ENCODE measurements around the gene ZSCAN12. TPM values are rescaled to one million over a fixed set of nuclear protein-coding genes. Genes with fewer than 3 reads are reported as not detected.

Gene ZSCAN12
- total and polyA plus RNA-seq, 2 experiments from 2014 or later, result 2.0 to 7.3 TPM

DNA sequence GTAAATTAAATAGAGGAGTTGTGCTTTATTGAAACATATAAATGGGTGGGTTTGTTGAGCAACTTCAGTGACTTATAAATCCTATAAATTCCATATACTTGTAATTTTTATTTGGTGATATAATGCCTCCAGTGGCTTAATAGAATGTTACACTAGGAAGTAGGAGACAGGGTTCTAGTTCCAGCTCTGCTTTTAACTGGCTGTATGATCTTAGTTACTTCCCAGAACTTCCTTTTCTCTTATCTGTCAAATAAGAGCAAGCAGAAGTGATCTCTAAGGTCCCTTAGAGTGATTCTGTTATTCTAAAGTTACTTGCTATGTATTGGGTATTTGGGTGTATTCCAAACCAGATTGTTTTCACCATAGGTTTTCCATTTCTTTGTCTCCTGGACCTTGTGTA, 33.6 kb upstream of the ZSCAN12 start:
- Histone ChIP-seq H2AFZ (no peak overlapping the region), H3K36me3 (ENCODE audit: insufficient read depth) (no peaks in the 10 kb centered on the region), H3K27ac (ENCODE audit: low read depth) (no peak overlapping the region), H3K9me2 (ENCODE audit: insufficient read depth) (no peaks in the 10 kb centered on the region), H3K4me3 (no peak overlapping the region), H3F3A (replicated peaks; ENCODE audit: low read depth) (no peaks in the 10 kb centered on the region), H4K20me1 (replicated peaks; ENCODE audit: insufficient read depth) (peaks cover 2% of the 10 kb centered on the region), H3K27me3 (ENCODE audit: insufficient read depth) (no peaks in the 10 kb centered on the region), H3K4me2 (no peak overlapping the region), H3K79me2 (replicated peaks; ENCODE audit: insufficient read depth) (no peaks in the 10 kb centered on the region), H3K4me1 (ENCODE audit: insufficient read depth) (no peaks in the 10 kb centered on the region)
- H3K4me1 Mint-ChIP-seq, result no peaks in the 10 kb centered on the region
- no peaks in the 10 kb centered on the region for H3K9me3 Mint-ChIP-seq
- TF ChIP-seq EZH2phosphoT487 (IDR thresholded peaks at IDR 0.05; ENCODE audit: unreplicated experiment) (no peak), STAT1 (IDR thresholded peaks at IDR 0.05; ENCODE audit: unreplicated experiment) (no peak), CREB1 (CRISPR knock-in tag; IDR thresholded peaks at IDR 0.05; ENCODE audit: low read depth) (no peak), JUNB (IDR thresholded peaks at IDR 0.05; ENCODE audit: unreplicated experiment) (no peak), POLR2AphosphoS5 (IDR thresholded peaks at IDR 0.05; ENCODE audit: low read depth) (no peak)
- TF ChIP-seq, protein P1, sequence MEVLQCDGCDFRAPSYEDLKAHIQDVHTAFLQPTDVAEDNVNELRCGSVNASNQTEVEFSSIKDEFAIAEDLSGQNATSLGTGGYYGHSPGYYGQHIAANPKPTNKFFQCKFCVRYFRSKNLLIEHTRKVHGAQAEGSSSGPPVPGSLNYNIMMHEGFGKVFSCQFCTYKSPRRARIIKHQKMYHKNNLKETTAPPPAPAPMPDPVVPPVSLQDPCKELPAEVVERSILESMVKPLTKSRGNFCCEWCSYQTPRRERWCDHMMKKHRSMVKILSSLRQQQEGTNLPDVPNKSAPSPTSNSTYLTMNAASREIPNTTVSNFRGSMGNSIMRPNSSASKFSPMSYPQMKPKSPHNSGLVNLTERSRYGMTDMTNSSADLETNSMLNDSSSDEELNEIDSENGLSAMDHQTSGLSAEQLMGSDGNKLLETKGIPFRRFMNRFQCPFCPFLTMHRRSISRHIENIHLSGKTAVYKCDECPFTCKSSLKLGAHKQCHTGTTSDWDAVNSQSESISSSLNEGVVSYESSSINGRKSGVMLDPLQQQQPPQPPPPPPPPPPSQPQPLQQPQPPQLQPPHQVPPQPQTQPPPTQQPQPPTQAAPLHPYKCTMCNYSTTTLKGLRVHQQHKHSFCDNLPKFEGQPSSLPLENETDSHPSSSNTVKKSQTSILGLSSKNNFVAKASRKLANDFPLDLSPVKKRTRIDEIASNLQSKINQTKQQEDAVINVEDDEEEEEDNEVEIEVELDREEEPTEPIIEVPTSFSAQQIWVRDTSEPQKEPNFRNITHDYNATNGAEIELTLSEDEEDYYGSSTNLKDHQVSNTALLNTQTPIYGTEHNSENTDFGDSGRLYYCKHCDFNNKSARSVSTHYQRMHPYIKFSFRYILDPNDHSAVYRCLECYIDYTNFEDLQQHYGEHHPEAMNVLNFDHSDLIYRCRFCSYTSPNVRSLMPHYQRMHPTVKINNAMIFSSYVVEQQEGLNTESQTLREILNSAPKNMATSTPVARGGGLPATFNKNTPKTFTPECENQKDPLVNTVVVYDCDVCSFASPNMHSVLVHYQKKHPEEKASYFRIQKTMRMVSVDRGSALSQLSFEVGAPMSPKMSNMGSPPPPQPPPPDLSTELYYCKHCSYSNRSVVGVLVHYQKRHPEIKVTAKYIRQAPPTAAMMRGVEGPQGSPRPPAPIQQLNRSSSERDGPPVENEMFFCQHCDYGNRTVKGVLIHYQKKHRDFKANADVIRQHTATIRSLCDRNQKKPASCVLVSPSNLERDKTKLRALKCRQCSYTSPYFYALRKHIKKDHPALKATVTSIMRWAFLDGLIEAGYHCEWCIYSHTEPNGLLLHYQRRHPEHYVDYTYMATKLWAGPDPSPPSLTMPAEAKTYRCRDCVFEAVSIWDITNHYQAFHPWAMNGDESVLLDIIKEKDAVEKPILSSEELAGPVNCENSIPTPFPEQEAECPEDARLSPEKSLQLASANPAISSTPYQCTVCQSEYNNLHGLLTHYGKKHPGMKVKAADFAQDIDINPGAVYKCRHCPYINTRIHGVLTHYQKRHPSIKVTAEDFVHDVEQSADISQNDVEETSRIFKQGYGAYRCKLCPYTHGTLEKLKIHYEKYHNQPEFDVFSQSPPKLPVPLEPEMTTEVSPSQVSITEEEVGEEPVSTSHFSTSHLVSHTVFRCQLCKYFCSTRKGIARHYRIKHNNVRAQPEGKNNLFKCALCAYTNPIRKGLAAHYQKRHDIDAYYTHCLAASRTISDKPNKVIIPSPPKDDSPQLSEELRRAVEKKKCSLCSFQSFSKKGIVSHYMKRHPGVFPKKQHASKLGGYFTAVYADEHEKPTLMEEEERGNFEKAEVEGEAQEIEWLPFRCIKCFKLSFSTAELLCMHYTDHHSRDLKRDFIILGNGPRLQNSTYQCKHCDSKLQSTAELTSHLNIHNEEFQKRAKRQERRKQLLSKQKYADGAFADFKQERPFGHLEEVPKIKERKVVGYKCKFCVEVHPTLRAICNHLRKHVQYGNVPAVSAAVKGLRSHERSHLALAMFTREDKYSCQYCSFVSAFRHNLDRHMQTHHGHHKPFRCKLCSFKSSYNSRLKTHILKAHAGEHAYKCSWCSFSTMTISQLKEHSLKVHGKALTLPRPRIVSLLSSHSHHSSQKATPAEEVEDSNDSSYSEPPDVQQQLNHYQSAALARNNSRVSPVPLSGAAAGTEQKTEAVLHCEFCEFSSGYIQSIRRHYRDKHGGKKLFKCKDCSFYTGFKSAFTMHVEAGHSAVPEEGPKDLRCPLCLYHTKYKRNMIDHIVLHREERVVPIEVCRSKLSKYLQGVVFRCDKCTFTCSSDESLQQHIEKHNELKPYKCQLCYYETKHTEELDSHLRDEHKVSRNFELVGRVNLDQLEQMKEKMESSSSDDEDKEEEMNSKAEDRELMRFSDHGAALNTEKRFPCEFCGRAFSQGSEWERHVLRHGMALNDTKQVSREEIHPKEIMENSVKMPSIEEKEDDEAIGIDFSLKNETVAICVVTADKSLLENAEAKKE (CRISPR knock-in tag; IDR thresholded peaks at IDR 0.05), result no peak
- TF ChIP-seq, protein P2, sequence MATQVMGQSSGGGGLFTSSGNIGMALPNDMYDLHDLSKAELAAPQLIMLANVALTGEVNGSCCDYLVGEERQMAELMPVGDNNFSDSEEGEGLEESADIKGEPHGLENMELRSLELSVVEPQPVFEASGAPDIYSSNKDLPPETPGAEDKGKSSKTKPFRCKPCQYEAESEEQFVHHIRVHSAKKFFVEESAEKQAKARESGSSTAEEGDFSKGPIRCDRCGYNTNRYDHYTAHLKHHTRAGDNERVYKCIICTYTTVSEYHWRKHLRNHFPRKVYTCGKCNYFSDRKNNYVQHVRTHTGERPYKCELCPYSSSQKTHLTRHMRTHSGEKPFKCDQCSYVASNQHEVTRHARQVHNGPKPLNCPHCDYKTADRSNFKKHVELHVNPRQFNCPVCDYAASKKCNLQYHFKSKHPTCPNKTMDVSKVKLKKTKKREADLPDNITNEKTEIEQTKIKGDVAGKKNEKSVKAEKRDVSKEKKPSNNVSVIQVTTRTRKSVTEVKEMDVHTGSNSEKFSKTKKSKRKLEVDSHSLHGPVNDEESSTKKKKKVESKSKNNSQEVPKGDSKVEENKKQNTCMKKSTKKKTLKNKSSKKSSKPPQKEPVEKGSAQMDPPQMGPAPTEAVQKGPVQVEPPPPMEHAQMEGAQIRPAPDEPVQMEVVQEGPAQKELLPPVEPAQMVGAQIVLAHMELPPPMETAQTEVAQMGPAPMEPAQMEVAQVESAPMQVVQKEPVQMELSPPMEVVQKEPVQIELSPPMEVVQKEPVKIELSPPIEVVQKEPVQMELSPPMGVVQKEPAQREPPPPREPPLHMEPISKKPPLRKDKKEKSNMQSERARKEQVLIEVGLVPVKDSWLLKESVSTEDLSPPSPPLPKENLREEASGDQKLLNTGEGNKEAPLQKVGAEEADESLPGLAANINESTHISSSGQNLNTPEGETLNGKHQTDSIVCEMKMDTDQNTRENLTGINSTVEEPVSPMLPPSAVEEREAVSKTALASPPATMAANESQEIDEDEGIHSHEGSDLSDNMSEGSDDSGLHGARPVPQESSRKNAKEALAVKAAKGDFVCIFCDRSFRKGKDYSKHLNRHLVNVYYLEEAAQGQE (IDR thresholded peaks at IDR 0.05; ENCODE audit: unreplicated experiment), result no peak
- no peaks in the 10 kb centered on the region for H3K27me3 Mint-ChIP-seq (ENCODE audit: insufficient read depth, low read depth, poor library complexity)
- DNase-seq (ENCODE audit: low spot score), result no peak
- no peak for ATAC-seq
- no peak overlapping the region for H3K4me3 Mint-ChIP-seq
- peaks cover 3% of the 10 kb centered on the region; the same call in 1 of the 3 replicates for H3K36me3 Mint-ChIP-seq (ENCODE audit: low read depth)
- H3K27ac Mint-ChIP-seq, result no peak overlapping the region

All from GM23338 (cell line).